Measurements from ENCODE around the gene TAGLN.

DNA sequence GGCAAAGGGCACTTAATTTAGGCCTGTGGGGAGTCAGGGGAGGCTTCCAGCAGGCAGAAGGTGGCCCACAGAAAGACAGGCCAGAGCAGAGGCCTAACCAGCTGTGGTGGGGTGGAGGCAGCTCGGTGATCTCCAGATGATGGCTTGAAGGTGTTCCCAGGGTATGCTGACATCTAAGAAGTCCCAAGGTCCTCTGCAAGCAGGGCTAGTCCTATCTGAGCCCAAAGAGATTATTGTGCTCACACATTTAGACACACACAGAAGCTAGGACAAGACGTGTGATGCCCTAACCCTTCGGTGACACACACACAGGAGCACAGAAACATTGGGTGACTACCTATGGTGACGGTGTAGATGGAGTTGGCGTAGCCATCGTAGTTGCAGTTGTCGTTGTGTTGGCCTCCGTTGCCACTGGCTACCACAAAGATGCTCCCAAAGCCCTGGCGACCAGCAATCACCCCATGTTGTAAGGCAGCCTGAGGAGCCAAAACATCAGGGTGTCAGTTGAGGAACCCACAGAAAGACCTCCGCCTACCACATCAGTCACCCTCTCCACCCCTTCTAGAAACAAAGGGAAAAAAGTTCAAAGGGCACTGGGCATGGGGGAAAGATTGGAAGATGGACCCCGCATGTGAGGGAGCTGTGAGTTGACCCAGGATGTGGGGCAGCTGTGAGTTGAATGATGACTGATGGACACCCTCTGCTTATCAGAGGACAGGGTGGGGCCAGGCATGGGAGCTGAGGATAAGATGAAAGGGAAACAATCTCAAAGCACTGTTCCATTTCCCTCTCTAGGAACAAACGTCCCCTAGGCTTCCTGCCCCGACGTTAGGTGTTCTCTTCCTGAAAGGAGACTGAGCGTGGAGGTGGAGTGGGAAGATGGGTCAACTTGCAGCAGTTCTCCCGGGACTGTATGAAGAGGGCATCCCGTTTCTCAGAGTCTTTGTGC is 24.8 kb downstream of the TAGLN start:
- TF ChIP-seq, protein P1, sequence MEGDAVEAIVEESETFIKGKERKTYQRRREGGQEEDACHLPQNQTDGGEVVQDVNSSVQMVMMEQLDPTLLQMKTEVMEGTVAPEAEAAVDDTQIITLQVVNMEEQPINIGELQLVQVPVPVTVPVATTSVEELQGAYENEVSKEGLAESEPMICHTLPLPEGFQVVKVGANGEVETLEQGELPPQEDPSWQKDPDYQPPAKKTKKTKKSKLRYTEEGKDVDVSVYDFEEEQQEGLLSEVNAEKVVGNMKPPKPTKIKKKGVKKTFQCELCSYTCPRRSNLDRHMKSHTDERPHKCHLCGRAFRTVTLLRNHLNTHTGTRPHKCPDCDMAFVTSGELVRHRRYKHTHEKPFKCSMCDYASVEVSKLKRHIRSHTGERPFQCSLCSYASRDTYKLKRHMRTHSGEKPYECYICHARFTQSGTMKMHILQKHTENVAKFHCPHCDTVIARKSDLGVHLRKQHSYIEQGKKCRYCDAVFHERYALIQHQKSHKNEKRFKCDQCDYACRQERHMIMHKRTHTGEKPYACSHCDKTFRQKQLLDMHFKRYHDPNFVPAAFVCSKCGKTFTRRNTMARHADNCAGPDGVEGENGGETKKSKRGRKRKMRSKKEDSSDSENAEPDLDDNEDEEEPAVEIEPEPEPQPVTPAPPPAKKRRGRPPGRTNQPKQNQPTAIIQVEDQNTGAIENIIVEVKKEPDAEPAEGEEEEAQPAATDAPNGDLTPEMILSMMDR (IDR thresholded peaks at IDR 0.05) = no peak
- TF ChIP-seq POLR2A (IDR thresholded peaks at IDR 0.05) (no peak), EP300 (IDR thresholded peaks at IDR 0.05) (no peak)

All from suprapubic skin (tissue), 3 donors.